Stimulated activated CD4-positive, alpha-beta T cell treated with anti-CD3 and anti-CD28 coated beads, Interleukin-15, amount 100 ng/mL, for 48 hours (primary cell): ENCODE data around the gene B3GNT3.
A peak's percentile ranks its signal among the peaks of the same experiment; 100 is the strongest.

ENCODE experiments used
- DNase-seq, 2 donors: peaks; one replicate each; pipeline ENCODE4 v3.0.0-alpha.2; 2020; ENCODE audit warnings: low read depth in 2 of 2

The B3GNT3 gene

GRCh38 chr19:17832443-17833208 lies 37.7 kb downstream of the B3GNT3 start:
- DNase-seq = no peak

DNA sequence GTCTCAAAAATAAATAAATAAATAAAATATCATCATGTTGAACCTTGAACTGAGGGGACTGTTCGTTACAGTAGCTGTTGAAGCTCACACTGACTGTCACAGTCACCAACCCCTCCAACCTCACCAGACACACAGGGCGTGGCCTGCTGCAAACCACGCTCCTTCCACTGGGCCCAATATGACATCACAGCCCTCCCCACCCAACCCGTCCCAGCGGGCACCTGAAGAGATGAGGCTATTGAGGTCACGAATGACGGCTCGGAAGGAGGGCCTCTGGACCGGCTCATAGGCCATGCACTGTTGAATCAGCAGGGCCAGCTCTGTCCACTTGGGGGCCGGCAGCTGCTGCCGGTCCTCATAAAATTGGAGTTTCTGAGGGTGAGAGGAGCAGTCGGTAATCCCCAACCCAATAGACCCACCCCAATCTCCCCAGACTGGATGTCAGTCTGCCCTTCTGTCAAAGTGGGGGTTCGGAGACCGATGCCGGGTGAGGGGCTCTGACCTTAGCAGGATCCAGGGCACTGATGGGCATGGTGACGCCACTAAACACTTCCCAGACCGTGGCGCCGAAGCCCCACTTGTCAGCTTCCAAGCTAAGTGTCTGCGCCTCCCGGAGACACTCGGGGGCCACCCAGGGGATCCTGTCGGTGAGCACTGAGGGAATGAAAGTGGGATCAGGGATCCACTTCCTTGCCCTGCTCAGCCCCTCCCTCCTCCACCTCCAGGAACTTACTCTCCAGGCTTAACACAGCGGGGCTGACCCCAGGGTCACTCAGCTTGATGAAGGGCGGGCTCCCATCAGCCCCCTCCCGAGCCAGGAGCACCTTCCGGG lies 39.6 kb downstream of the B3GNT3 start:
- no peak for DNase-seq

DNA sequence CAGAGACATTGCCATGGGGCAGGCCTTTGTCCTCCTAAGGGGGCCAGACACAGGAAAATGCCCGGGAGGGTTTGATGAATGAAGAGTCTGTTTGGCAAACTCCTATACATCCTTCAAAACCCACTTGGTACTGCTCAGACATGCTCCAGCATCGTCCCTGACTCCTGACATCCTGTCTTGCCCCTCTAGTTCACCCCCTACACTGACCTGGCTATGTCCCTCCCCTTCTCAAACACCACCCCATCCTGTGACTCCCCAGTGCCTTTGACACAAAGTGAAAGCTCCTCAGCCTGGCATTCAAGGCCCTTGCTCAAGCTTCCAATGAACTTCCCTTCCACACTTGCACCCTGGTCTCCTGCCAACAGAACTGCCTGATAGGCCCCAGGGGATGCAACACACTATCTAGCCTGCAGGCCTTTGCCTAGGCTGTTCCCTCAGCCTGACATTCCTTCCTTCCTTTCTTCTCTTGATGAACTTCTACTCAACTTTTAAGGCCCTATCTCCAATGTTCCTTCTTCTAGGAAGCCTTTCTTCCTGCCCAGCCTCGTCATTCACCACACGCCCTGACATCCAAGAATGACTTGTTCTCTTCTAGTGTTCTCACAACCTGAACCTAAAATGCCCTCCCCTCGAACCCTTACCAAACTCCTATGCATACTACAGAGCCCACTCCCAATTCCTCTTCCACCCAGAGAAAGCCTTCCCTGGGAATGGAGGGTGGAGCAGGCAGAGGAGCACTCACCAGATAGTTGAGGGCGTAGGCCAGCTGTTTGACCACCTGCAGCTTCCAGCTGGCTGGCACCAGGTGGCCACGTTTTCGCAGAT lies 40.5 kb downstream of the B3GNT3 start:
- no peak for DNase-seq

DNA sequence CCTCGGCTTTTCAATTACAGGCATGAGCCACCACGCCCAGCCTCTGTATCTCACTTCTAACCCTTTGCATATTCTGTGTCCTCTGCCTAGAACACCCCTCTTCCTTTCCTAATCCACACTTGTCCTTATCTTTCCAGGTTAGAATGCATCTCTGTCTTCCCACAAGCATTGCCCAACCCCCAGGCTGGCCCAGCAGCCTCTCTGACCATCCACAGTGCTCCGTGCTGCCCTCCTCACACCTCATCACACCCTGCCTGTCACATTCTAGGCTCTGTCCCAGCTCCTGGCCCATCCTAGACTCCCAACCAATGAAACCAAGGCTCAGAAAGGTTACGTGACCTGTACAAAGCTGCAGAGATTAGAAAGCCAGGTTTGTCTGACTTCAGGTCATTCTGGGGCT lies 41.6 kb downstream of the B3GNT3 start:
- DNase-seq = no peak

GRCh38 chr19:17837972-17838371 lies 43.0 kb downstream of the B3GNT3 start:
- DNase-seq = no peak

- DNase-seq = no peak
Measured at GRCh38 chr19:17840019-17840418, 45.1 kb downstream of the B3GNT3 start.

DNA sequence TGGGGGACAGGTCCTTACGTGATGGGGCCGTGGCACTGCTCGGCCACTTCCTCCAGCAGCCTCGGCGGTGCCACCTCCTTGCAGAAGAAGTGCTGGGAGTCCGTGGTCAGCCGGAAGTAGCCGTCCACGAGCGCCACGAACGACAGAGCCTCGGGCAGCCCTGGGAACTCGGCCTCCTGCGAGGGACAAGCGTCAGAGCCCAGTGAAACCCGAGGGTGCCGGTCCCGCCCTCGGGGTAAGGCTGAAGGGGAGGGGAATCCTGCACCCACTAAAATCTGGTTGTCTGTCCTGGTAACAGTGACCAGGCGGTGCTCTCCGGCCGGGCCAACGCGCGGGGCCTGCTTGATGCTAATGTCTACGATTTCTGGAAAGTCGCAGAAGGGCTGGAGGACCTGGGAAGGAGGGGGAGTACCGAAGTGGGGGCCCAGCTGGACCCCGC lies 46.5 kb downstream of the B3GNT3 start:
- no peak for DNase-seq

- peak; percentile 66 to 82 for DNase-seq
Measured at GRCh38 chr19:17841810-17842662, 47.1 kb downstream of the B3GNT3 start.

DNA sequence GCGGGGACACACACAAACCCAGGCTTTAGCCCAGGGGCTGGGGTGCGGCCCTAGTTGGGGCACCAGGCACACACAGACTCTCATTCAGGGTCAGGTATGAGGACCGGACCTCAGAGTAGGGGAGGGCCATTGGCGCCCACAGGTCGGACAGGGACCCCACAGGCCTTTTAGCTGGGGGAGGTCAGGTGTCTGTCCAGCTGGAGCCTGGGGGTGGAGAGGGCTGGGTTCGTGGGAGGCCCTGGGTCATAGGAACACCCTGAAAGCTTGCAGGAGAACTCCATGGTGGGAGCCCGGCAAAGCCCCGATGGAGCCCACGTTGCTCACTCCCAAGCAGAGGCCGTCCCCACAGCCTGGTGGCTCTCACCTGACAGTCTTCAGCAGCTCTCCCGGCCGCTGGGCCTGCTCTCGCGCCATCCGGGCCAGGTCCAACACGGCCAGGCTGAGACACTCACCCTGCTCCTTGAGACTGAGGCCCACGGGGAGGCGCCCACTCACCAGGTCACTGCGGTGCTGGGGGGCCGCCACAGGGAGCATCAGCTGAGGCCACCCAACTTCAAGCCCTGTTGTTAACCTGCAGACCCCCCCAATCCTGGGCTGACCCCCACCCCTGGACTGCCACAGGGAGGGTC lies 47.8 kb downstream of the B3GNT3 start:
- DNase-seq = no peak

- DNase-seq = no peak
Measured at GRCh38 chr19:17843292-17843827, 48.4 kb downstream of the B3GNT3 start.

GRCh38 chr19:17843908-17844490 lies 49.1 kb downstream of the B3GNT3 start:
- no peak for DNase-seq

DNA sequence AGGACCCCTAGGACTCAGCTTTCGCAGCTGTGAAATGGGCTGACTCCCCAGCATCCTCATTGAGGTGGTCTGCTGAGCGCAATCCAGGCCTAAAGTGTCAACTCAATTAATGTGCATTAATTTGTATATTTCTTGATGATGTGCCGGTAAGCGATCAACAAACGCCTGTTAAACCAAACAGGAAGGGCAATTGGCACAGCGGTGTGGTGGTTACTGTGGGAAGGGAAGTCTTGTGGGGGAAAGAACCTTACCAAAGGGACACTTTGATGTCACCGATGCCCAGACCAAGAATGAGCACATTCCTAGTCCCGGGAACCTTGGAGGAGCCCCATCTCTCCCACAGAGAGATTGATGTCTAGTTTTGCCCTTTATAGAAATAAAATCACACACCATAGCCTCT lies 51.2 kb downstream of the B3GNT3 start:
- DNase-seq = no peak

- peak; percentile 88 to 89 for DNase-seq
Measured at GRCh38 chr19:17847538-17848366, 52.8 kb downstream of the B3GNT3 start, which contains the start of gene JAK3. JAK3 (minus strand) TSS chr19:17847982; CDS start chr19:17844417, 3,565 bp downstream.

DNA sequence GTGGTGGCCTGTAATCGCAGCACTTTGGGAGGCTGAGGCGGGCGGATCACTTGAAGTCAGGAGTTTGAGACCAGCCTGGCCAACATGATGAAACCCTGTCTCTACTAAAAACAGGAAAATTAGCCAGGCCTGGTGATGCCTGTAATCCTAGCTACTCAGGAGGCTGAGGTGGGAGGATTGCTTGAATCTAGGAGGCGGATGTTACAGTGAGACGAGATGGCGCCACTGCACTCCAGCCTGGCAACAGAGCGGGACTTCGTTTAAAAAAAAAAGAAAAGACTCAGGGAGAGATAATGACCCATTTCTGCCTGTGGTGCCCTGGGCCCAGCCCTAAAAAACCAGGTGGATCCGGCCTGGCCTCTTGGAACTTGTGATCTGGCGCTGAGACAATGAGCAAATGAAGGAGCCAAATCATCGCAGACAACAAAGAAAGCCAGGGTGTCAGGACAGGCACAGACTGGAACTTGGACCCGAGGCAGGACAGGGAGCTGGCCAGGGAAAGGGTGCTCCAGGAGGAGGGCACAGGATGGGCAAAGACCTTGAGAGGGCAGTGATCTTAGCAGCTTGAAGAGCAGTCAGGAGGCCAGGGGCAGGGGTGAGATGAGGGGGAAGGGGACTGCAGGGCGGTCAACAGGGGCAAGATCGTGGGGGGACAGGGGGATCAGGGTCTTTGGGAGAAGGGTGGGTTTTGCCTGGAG lies 53.8 kb downstream of the B3GNT3 start:
- no peak for DNase-seq

DNA sequence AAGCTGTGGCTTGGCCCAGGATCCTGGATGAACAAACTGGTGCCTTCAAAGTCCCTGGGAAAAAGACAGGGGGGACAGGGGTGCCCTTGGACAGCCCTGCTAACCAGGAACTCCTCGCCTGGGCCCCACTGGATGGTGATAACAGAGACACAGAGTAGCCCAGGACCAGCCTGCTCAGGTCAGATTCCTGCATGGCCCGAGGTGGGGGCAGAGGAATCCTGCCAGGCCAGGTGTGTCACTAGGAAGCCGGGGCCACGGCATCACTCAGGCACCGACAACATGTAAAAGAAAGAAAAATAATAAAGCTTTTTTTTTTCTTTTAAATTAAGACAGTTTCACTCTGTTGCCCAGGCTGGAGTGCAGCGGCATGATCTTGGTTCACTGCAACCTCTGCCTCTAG lies 59.1 kb downstream of the B3GNT3 start:
- DNase-seq = no peak

DNA sequence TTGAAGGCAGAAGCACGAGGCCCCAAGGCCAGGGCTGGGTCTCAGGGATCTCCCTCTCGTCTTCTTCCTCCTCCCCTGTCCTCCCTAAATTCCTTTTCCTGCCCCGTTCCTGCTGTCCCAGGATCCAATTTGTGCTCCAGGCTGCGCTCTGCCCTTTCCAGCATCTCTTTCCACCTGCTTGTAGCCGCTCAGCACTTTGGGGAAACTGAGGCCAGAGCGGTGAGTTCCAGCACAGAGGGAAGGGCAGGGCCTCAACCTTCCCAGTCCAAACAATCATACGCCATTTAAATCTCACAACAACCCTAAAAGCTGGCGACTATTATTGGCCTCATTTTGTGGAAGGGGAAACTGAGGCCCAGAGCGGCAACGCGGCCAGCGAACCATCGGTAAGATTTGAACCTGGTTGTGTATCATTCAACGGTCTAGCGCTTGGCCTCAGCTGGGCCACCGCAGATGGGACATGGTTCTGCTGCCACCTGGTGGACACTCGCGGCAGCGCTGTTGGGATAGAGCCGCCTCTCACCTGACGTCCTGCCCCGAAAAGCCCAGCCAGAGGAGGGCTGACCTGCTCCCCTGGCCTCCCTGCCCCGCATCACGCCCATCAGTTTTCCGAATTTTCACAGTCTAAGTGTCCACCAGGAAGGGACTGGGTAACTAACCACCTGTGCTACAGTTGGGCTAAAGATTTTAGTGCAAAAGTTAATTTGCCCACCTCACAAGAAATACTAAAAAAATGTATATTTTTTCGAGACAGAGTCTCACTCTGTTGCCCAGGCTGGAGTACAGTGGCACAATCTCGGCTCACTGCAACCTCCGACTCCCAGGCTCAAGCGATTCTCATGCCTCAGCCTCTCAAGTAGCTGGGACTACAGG lies 60.6 kb downstream of the B3GNT3 start:
- DNase-seq = peak; percentile 76 to 90
